HEK293 (cell line): Measurements from ENCODE around the gene TAS1R2.
"Not testable (repeated sequence)": the region's sequence is repeated elsewhere in the genome, so short reads cannot be mapped to it uniquely, and the experiment has no call there.

Experiments used
- CTCF ChIA-PET: fragments of 350-600 bp; formaldehyde crosslinking; extraction: SDS; loops from one replicate; lab custom pipeline; 2021; ENCODE audit warnings: antibody characterized with exemption; lab: Yijun Ruan, JAX
- POLR2A ChIA-PET: fragments of 300-600 bp; formaldehyde crosslinking; extraction: SDS; loops from one replicate; lab custom pipeline; 2020; ENCODE audit warnings: antibody characterized with exemption, inconsistent platforms; lab: Yijun Ruan, JAX
- H3K27ac ChIP-seq: fragments of 200-500 bp; sonication (Bioruptor generic); 2 replicates; pipeline ENCODE4 v1.5.1; 2014; ENCODE audit warnings: low read depth, low read length, control low read depth, inconsistent platforms; ENCODE audit errors: extremely low read depth
- H3K36me3 ChIP-seq, 2 experiments: fragments of 200-500 bp in 1 of 2; sonication (Bioruptor generic) in 1 of 2; 1 replicate in 1 of 2; 2 replicates in 1 of 2; pipeline ENCODE4 v1.5.1; 2014 to 2017; ENCODE audit warnings: inconsistent platforms in 2 of 2, low read length in 2 of 2; ENCODE audit not compliant: control insufficient read depth in 2 of 2, insufficient read depth in 1 of 2
- H3K4me1 ChIP-seq: fragments of 200-500 bp; sonication (Bioruptor generic); 2 replicates; pipeline ENCODE4 v1.5.1; 2014; ENCODE audit warnings: mild to moderate bottlenecking, low read length, inconsistent platforms; ENCODE audit not compliant: control insufficient read depth, insufficient read depth
- H3K4me3 ChIP-seq: 2 replicates; pipeline ENCODE4 v1.5.1; 2011; ENCODE audit warnings: low read depth, mild to moderate bottlenecking, control low read depth, low read length, moderate library complexity
- H3K9me3 ChIP-seq: fragments of 200-500 bp; sonication (Bioruptor generic); 2 replicates; pipeline ENCODE4 v1.5.1; 2014; ENCODE audit warnings: low read depth, low read length, inconsistent platforms; ENCODE audit not compliant: control insufficient read depth, insufficient read depth
- GLI2 ChIP-seq: fragments of 450-650 bp; formaldehyde crosslinking; IDR thresholded peaks from 2 replicates; pipeline ENCODE4; 2017; ENCODE audit warnings: missing biosample characterization, missing genetic modification characterization, low read depth, borderline replicate concordance
- GLIS1 ChIP-seq: fragments of 450-650 bp; formaldehyde crosslinking; IDR thresholded peaks from 2 replicates; pipeline ENCODE4 v1.5.1; 2016; ENCODE audit warnings: missing biosample characterization, missing genetic modification characterization
- HOXA7 ChIP-seq: sonication (generic); formaldehyde crosslinking; IDR thresholded peaks from 2 replicates; pipeline ENCODE4 v1.8.1; 2022; ENCODE audit warnings: missing genetic modification reagents, borderline replicate concordance
- KLF1 ChIP-seq: fragments of 450-650 bp; formaldehyde crosslinking; IDR thresholded peaks from 2 replicates; pipeline ENCODE4 v1.5.1; 2016; ENCODE audit warnings: missing biosample characterization, missing genetic modification characterization
- KLF16 ChIP-seq: fragments of 450-650 bp; formaldehyde crosslinking; IDR thresholded peaks from 2 replicates; pipeline ENCODE4 v1.5.1; 2017; ENCODE audit warnings: missing biosample characterization, missing genetic modification characterization
- KLF8 ChIP-seq: fragments of 450-650 bp; formaldehyde crosslinking; IDR thresholded peaks from 2 replicates; pipeline ENCODE4 v1.5.1; 2016; ENCODE audit warnings: missing biosample characterization, missing genetic modification characterization
- MYNN ChIP-seq: fragments of 450-650 bp; formaldehyde crosslinking; IDR thresholded peaks from 2 replicates; pipeline ENCODE4 v1.5.1; 2016; ENCODE audit warnings: missing biosample characterization, missing genetic modification characterization, borderline replicate concordance
- SETDB1 ChIP-seq: IDR thresholded peaks from one replicate; pipeline ENCODE4 v1.6.1; 2017; ENCODE audit warnings: mild to moderate bottlenecking, low read length, moderate library complexity, mixed read lengths; ENCODE audit not compliant: insufficient read length
- TRIM28 ChIP-seq: IDR thresholded peaks from 2 replicates; pipeline ENCODE4 v1.6.1; 2011; ENCODE audit warnings: low read length, control low read depth, borderline replicate concordance
- ZBTB1 ChIP-seq: fragments of 450-650 bp; formaldehyde crosslinking; IDR thresholded peaks from 2 replicates; pipeline ENCODE4 v1.5.1; 2016; ENCODE audit warnings: missing biosample characterization, missing genetic modification characterization
- ZBTB6 ChIP-seq: fragments of 450-650 bp; formaldehyde crosslinking; IDR thresholded peaks from 2 replicates; pipeline ENCODE4 v1.5.1; 2017; ENCODE audit warnings: missing biosample characterization, missing genetic modification characterization
- ZFP69B ChIP-seq: fragments of 450-650 bp; formaldehyde crosslinking; IDR thresholded peaks from 2 replicates; pipeline ENCODE4 v1.5.1; 2016; ENCODE audit warnings: missing biosample characterization, missing genetic modification characterization
- ZNF175 ChIP-seq: fragments of 450-650 bp; formaldehyde crosslinking; IDR thresholded peaks from 2 replicates; pipeline ENCODE4 v1.5.1; 2016; ENCODE audit warnings: missing biosample characterization, missing genetic modification characterization
- ZNF280C ChIP-seq: fragments of 450-650 bp; formaldehyde crosslinking; IDR thresholded peaks from 2 replicates; pipeline ENCODE4 v1.5.1; 2016; ENCODE audit warnings: missing biosample characterization, missing genetic modification characterization
- ZNF416 ChIP-seq: fragments of 450-650 bp; formaldehyde crosslinking; IDR thresholded peaks from 2 replicates; pipeline ENCODE4 v1.5.1; 2016; ENCODE audit warnings: missing biosample characterization, missing genetic modification characterization
- ZNF426 ChIP-seq: fragments of 450-650 bp; formaldehyde crosslinking; IDR thresholded peaks from 2 replicates; pipeline ENCODE4 v1.5.1; 2017; ENCODE audit warnings: missing biosample characterization, missing genetic modification characterization, mild to moderate bottlenecking, inconsistent platforms, moderate library complexity
- ZNF624 ChIP-seq: fragments of 450-650 bp; formaldehyde crosslinking; IDR thresholded peaks from 2 replicates; pipeline ENCODE4 v1.5.1; 2017; ENCODE audit warnings: missing biosample characterization, missing genetic modification characterization

The TAS1R2 gene

GRCh38 chr1:18852501-18852900, 7.0 kb downstream of the TAS1R2 start:
- Histone ChIP-seq H3K27ac (no peak overlapping the region), H3K36me3 (no peaks in the 10 kb centered on the region), H3K9me3 (no peaks in the 10 kb centered on the region), H3K4me1 (no peaks in the 10 kb centered on the region), H3K4me3 (no peak overlapping the region)
- POLR2A ChIA-PET, result no interaction called here
- TF ChIP-seq KLF8 (tag by site-specific recombination), result no peak
- no peak for TF ChIP-seq ZFP69B (tag by site-specific recombination)
- no peak for TF ChIP-seq ZNF175 (tag by site-specific recombination)
- no peak for TF ChIP-seq MYNN (tag by site-specific recombination)
- no peak for TF ChIP-seq ZBTB1
- no peak for TF ChIP-seq ZNF280C (tag by site-specific recombination)
- no peak for TF ChIP-seq TRIM28
- TF ChIP-seq ZNF416 (tag by site-specific recombination), result no peak
- TF ChIP-seq, all 188 proteins: peak for 0
- CTCF ChIA-PET, result no interaction called here

GRCh38 chr1:18849261-18849711, 10.2 kb downstream of the TAS1R2 start:
- CTCF ChIA-PET, result interaction anchor here (0.6 to 1.3 kb wide), 4 partner anchors 24 to 981 kb away, joined by 3 to 4 read pairs (median 3); no protein-coding TSS in a partner anchor
- no peak overlapping the region for H3K4me3 ChIP-seq
- H3K4me1 ChIP-seq, result no peaks in the 10 kb centered on the region
- no peaks in the 10 kb centered on the region for H3K36me3 ChIP-seq
- H3K9me3 ChIP-seq, result no peaks in the 10 kb centered on the region
- TF ChIP-seq HOXA7, result no peak
- TF ChIP-seq ZNF426 (tag by site-specific recombination), result no peak
- no peak for TF ChIP-seq GLI2
- no peak for TF ChIP-seq KLF16 (tag by site-specific recombination)
- no peak for TF ChIP-seq KLF1
- TF ChIP-seq GLIS1 (tag by site-specific recombination), result peak; percentile 88
- POLR2A ChIA-PET, result no interaction called here
- no peak overlapping the region for H3K27ac ChIP-seq

- H3K36me3 ChIP-seq, H3K4me1 ChIP-seq, H3K4me3 ChIP-seq, H3K27ac ChIP-seq, POLR2A ChIA-PET, H3K9me3 ChIP-seq: not testable (repeated sequence)
- CTCF ChIA-PET, result interaction anchor here (0.6 to 1.2 kb wide), 2 partner anchors 27 to 251 kb away, joined by 3 to 6 read pairs; no protein-coding TSS in a partner anchor
- TF ChIP-seq SETDB1, result peak; percentile 69
- TF ChIP-seq, all 188 proteins: peak for 1; not testable (repeated sequence) for 187
Observed at GRCh38 chr1:18847723-18848122, 11.7 kb downstream of the TAS1R2 start.

- Histone ChIP-seq H3K36me3 (no peaks in the 10 kb centered on the region), H3K4me3 (no peak overlapping the region), H3K9me3 (no peaks in the 10 kb centered on the region), H3K27ac (no peak overlapping the region), H3K4me1 (no peaks in the 10 kb centered on the region)
- ChIA-PET CTCF (no interaction called here), POLR2A (no interaction called here)
- TF ChIP-seq ZBTB6 (tag by site-specific recombination) (no peak), ZNF624 (tag by site-specific recombination) (no peak)
Observed at GRCh38 chr1:18840145-18840544, 19.3 kb downstream of the TAS1R2 start.
